ENCODE data around the gene UNC5A.

UNC5A gene

DNA sequence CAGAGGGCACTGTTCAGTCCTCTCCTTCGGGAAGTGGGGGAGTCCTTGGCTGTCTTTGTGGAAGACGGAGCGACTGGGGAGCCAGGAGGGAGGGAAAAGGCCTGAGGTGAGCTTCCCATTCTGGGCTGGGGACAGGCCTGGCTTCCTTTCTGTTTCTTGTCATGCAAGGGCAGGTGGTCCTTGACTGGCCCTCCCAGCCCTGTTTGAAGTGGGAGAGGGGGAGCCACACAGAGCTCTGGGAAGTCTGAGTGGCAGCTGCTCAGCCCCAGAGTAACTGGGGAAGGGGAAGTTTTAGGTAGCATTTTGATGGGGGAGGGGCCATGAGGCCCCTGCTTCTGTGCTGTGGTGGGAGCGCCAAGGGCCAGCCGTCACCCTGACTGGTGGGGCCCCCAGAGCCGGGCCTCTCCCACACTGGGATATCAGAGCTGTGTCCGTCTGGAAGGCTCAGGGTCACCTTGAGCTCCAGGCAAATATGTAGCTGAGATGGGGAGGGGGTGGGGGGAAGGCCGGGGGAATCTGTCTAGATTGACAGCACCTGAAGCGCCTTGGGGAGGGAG is 6.5 kb downstream of the UNC5A start:
- no peak overlapping the region for H3K27ac ChIP-seq
- no peak for DNase-seq (ENCODE audit: low spot score)
- TF ChIP-seq, protein P1, sequence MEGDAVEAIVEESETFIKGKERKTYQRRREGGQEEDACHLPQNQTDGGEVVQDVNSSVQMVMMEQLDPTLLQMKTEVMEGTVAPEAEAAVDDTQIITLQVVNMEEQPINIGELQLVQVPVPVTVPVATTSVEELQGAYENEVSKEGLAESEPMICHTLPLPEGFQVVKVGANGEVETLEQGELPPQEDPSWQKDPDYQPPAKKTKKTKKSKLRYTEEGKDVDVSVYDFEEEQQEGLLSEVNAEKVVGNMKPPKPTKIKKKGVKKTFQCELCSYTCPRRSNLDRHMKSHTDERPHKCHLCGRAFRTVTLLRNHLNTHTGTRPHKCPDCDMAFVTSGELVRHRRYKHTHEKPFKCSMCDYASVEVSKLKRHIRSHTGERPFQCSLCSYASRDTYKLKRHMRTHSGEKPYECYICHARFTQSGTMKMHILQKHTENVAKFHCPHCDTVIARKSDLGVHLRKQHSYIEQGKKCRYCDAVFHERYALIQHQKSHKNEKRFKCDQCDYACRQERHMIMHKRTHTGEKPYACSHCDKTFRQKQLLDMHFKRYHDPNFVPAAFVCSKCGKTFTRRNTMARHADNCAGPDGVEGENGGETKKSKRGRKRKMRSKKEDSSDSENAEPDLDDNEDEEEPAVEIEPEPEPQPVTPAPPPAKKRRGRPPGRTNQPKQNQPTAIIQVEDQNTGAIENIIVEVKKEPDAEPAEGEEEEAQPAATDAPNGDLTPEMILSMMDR (IDR thresholded peaks at IDR 0.05), result no peak
- H3K4me3 ChIP-seq, result peak overlapping the region; percentile 70

DNA sequence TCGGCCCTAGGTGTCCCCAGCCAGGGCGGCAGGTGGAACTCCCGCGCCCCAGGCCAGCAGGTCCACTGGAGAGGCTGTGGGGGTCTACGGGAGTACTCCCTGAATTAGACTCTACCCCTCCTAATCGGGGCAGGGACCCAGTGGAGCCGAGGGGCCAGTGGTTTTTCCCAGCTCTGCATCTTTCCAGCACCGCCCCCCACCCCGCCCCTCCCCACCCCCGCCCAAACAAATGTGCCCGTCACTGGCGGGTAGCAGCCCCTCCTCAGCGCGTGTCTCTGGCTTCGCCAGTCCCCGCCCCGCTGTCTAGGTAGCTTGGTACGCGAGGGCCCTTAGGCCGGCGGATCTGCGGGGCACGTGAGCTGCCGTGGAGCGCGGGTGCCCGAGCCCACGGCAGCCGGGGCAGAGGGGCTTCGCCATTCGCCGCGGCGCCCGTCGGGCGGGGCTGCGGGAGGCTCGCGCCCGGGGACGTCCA is 7.0 kb downstream of the UNC5A start:
- no peak for DNase-seq (ENCODE audit: low spot score)
- TF ChIP-seq, protein P1 (IDR thresholded peaks at IDR 0.05), result no peak
- peak overlapping the region; percentile 70 for H3K4me3 ChIP-seq
- H3K27ac ChIP-seq, result no peak overlapping the region

DNA sequence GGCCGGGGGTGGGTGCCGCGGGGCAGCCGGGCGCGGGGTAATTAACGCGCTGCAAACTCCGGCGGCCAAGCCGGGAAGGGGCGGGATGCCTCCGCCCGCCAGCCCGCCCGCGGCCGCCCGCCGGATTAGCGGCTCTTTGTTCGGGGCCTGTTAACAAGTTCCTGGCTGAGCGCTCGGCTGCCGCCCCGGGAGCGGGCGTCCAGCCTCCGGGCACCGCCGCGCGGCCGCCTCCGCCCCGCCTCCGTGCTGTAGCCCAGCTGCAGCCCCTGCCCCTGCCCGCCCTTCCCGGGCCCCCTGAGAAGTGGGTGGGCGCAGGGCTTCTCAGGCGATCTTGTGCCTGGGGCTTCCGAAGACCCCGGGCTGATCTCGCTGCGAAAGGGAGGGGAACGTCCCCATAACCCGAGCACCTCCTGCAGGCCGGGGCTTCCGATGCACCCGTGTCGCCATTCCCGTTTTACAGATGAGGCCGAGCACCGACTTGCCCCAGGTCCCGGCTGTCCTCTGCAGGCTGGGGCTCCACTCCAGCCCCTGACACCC is 7.5 kb downstream of the UNC5A start:
- DNase-seq (ENCODE audit: low spot score), result no peak
- Histone ChIP-seq H3K27ac (no peak overlapping the region), H3K4me3 (peak overlapping the region; percentile 70)
- TF ChIP-seq, protein P1 (IDR thresholded peaks at IDR 0.05), result no peak

DNA sequence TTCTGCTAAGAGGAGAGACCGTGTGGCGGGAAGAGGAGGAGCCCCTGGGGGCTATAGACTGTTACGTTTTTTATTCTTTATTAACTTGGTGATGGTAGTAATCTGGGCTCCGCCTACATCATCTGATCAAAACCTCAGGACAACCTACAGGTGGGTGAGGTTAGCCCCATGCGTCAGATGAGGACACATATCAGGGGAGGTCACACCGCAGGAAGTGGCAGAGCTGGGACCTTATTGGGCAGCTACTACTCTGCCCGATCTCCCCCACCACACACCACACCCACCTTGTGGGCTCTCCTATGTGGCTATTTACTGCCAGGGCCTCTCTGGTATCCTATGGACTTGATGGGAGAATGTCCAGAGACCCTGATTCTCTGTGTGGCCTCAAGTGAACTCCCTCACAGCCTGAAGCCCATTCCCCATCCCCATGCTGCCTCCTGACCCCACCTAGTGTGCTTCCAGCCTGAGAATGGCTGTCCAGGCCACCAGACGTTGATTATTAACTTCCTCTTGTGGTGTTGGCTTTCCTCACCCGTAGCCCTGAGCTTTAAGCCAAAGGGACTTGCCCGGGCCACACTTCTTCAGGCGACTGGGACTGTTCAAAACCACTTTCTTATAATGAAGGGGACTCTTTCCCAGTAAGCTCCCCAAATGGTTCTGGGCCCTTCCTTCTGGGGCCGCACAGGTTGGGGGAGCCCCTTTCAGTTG is 8.2 kb downstream of the UNC5A start:
- Histone ChIP-seq H3K27ac (no peak overlapping the region), H3K4me3 (peak overlapping the region; percentile 70)
- TF ChIP-seq, protein P1 (IDR thresholded peaks at IDR 0.05), result no peak
- DNase-seq (ENCODE audit: low spot score), result no peak

DNA sequence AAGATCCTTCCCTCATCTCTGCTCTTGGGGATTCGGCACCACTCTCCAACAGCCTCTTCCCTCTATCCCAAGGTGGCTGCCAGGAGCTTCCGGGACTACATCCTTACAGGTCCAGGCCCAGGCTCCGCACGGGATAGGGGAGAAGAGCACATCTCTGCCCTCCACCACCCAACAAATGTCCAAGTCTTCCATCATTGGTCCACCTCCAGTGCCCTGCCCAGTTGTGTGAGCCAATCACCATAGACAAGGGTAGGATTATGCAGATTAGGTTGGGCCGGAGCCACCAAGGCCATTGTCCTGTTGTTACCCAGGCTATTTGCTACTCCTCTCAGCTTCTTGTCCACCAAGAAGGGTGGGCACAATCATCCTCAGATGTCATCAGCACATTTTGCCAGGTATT is 9.1 kb downstream of the UNC5A start:
- TF ChIP-seq, protein P1 (IDR thresholded peaks at IDR 0.05), result no peak
- DNase-seq (ENCODE audit: low spot score), result no peak
- H3K27ac ChIP-seq, result no peak overlapping the region
- H3K4me3 ChIP-seq, result no peak overlapping the region

DNA sequence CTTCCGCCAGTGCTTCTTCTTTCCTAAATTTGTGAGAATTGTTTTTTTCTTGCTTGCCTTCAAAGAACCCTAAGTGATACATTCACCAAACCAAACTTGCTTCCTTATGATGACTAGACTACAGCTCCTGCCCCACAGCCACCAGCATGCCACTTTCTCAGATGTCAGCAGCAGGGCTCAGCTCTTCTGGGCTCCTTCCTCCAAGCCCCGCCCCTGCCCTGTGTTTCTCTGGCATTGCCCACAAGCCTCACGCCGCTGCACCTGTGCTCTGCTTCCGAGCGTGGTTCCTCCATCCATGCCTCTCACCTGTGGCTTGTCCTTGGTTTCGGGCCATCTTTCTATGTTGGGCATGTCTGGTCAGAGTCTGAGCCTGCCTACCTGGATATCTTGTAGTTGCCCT is 10.6 kb downstream of the UNC5A start:
- Histone ChIP-seq H3K4me3 (no peak overlapping the region), H3K27ac (no peak overlapping the region)
- TF ChIP-seq, protein P1 (IDR thresholded peaks at IDR 0.05), result no peak
- no peak for DNase-seq (ENCODE audit: low spot score)

DNA sequence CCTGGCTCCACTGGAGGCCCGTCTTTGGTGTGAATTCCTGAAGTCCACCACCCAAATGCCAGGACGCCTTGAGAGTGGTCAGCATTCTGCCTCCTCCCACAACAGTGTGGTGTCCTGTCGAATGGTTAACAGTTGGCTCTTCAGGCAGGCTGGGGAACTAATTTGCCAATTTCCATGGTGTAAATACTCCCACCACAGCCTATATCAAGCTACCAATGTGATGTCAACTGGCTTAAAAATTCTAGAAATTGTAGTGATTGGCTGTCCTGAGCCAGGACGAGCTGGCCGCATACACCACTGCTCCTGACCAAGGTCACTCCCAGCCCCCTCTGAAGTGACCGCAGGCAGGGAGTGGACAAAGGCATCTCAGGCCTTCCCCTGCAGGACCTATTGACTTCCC is 11.1 kb downstream of the UNC5A start:
- Histone ChIP-seq H3K27ac (no peak overlapping the region), H3K4me3 (no peak overlapping the region)
- no peak for DNase-seq (ENCODE audit: low spot score)
- TF ChIP-seq, protein P1 (IDR thresholded peaks at IDR 0.05), result no peak
